Femur (tissue), 1 donor: ENCODE data around the gene URB2.
"Not testable (repeated sequence)": the region's sequence is repeated elsewhere in the genome, so short reads cannot be mapped to it uniquely, and the experiment has no call there.

Source experiments
- DNase-seq: peaks from one replicate; pipeline ENCODE4 v3.0.0-alpha.2; 2017

Gene URB2

DNA sequence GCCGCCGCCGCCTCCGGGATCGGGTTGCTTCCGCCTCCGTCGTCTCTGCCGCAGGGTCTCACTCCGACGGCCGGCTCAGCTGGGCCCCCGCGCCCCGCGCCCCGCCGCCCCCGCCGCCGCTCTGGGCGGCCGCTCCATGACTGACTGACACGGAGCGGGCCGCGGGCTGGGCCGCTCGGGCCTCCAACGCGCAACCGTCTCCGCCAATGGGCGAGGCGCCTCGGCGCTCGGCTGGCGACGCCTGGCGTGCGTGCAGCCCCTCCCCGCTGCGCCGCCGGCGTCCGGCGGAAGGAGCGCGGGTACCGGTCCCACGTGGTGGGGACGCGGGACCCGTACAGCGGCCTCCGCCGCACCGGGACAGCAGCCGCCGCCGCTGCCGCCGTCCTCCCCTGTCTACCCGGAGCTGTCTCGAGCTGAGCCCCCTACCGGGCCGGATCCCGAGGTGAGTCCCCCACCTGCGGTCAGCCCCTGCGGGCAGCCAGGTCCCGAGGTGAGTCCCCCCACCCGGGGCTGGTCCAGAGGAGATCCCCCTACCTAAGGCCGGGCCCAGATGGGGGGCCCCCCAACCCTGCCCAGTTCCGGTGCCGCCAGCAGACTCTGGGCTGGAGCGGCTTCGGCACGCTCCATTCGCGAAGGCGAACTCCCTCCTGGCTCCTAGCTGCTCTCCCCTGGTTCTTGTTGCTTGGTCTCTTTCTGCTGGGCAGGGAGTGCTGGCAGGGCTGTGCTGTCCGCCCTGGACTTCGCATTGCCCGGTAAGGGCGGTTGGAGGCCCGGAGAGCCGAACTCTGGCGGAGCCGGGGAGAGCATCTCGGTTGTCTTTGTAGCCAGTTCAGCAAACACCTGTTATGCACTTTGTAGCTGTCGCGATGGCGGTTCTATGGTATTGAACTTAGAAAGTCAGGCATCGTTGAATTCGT, at the start of gene URB2, which contains the start of gene TAF5L:
URB2 (plus strand) TSS at position 333 of the 917 bp plus-strand sequence. CDS start 1,387 bp downstream, outside the sequence.
TAF5L (minus strand) TSS at position 208 of the 917 bp plus-strand sequence. CDS start 11,640 bp downstream, outside the sequence.
- DNase-seq: peak; percentile 93

GRCh38 chr1:229578168-229579058, 47.6 kb upstream of the URB2 start:
- DNase-seq: no peak

DNA sequence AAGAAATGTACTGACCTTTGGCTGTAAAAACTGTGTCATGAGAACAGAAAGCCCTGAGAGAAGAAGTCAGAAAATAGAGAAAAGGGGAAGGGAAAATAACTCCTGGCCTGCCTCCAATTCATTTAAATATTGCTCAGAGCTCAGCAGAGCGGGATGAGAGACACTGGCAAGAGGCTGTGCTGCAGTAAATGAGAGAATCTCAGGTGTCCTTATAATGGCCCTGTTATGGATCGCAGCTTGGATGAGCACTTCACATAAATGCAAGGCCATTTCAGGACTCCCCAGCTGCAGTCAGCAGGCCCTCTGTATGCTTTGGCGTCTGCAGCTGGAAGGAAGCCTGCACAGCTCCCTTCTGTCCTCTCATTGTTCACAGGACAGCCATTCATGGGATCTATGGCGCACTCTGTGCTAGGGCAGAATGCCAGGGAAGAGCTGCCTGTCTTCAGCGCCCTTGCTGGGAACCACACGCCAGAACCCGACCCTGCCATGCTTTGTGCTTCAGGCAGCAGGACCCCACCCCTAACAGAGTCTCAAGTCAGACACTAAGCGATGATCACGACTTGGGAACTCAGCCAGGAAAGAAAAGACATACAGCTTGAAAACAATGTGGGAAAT, 46.9 kb upstream of the URB2 start:
- peak; percentile 81 for DNase-seq

- no peak for DNase-seq
Observed at GRCh38 chr1:229581485-229581884, 44.6 kb upstream of the URB2 start.

GRCh38 chr1:229582011-229582694, 43.9 kb upstream of the URB2 start:
- DNase-seq: peak; percentile 46

GRCh38 chr1:229582715-229583114, 43.3 kb upstream of the URB2 start:
- no peak for DNase-seq

DNA sequence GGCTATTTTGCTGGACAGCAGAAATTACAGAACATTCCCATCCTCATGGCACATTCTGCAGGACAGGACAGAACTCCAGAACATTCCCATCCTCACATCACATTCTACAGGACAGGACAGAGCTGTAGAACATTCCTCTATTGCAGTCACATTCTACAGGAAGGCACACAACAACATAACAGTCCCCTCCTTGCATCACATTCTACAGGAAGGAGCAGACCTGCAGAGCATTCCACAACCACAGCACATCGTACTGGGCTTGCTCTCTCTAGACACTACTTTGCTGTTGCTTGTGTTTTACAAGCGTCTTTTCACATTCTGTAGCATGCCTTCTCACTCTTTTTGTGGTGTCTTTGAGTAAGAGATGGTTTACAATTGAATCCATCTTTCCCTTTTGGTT, 40.7 kb upstream of the URB2 start:
- DNase-seq: no peak

- no peak for DNase-seq
Observed at GRCh38 chr1:229590119-229590518, 35.9 kb upstream of the URB2 start.

DNA sequence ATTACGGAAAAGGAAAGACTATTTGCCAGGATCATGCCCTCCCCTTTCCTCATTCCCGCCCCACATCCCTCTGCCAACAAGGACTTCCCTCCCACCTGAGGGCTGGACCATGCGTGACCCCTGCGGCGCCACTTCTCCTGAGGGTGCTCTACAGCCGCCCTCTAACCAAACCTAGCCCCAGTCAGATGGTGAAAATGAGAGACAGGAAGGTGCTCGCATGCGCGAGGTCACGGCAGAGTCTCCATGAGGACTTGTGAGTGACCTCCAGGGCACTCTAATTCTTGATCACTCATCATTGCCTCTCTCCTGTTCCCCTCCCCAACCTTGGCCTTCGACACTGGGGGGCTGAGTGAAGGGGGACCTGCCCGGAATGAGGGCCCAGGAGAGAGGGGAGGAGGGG, 32.2 kb upstream of the URB2 start:
- no peak for DNase-seq

DNA sequence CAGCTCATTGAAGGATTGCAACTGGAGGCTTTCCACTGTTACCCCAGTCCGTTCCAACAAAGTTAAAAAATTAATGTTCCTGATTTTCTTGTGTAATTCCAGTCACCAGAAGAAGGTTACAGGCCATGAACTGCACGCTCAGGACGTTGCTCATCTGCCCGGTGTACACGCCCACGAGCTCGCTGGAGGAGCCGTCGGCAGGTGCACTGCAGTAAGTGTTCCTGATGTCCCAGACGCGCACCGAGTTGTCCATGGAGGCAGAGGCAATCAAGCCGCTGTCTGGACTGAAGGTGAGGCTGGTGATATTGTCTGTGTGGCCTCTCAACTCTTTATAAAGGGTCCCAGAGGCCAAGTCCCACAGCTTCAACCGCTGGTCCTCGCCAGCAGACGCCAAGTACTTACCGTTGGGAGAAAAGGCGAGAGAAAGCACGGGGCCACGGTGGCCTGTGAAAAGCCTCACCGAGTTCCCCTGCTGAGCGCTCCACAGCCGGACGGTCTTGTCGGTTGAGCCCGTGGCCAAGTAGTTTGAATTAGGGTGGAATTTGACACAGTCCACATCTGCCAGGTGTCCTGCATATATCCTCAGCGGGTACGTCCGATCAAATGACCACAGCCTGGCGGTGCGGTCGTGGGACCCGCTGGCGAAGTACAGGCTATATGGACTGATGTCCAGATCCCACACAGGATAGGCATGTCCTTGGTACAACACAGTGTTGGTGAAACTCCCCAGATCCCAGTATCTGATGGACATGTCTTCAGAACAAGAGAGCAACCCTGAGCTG, 31.6 kb upstream of the URB2 start:
- DNase-seq: no peak

DNA sequence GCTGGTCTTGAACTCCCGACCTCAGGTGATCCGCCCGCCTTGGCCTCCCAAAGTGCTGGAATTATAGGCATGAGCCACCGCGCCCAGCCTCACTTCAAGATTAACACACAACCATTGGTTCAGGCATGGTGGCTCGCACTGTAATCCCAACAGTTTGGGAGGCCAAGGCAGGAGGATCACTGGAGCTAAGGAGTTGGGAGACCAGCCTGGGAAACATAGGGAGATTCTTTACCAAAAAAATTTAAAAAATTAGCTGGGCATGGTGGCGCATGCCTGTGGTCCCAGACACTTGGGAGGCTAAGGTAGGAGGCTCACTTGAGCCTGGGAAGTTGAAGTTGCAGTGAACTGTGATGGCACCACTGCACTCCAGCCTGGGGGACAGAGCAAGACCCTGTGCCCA, 30.2 kb upstream of the URB2 start:
- not testable (repeated sequence) for DNase-seq

GRCh38 chr1:229596925-229597699, 28.9 kb upstream of the URB2 start:
- DNase-seq: peak; percentile 57

GRCh38 chr1:229597877-229598276, 28.2 kb upstream of the URB2 start:
- no peak for DNase-seq

GRCh38 chr1:229599218-229599954, 26.7 kb upstream of the URB2 start:
- no peak for DNase-seq

DNA sequence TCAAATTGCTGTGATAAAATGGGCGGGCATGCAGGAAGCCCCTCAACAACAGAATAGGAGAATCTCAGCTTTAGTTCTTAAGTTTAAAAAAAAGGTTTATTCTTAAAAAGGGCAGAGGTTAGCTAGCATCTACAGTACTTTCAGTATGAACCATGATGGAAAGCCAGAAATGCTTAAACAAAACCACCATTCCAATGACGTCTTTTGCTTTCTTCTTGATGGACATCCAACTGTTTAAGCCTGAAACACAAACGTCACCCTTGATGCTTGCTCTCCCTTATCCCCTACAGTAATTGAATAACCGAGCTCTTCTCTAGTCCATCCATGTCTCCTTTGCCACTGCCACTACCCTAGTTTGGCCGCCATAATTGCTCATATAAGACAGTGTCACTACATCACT, 25.8 kb upstream of the URB2 start:
- no peak for DNase-seq

DNA sequence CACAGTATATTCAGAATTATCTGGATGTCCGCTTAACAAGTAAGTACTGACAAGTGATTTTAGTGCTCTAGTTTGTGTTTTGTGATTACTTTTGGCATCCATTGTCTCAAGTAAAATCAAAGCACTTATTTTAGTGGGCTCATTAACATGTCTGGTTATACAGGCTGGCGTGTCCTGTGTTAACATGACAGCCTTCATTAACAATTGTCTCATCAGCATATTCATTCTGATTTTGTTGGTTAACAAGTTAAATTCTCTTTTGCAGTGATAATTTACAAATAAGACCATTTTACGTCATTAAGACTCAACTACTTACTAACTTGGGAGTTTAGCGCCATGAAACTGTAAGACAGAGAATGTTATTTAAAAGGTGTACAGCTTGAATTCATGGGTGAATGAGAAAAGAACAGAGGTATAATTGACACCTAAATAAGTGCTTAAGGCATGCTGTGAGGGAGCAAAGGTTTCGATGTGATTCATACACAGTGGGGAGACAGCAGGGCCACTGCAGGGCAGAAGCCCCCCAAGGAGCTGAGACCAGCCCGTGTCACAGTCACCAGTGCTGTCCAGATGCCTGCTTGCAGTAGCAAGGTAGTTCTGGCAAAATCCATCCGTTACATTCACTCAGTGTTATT, 22.6 kb upstream of the URB2 start:
- no peak for DNase-seq

DNA sequence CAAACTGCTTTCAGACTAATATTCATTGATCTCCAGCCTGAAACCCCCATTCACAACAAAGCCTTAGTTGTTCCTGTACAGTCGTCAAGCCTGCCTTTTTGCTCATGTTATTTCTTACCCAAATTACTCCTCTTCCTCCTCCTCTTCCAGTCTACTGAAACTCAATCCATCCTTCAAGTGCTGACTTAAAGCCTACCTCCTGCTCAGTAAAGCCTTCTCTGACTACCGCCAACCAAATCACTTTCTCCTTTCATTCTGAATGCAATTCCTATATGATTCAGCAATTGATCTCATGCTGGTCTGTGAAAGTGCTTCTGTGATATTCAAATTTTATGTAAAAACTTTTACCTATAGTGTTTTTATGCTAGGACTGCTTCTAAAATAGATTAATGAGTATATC, 18.7 kb upstream of the URB2 start:
- no peak for DNase-seq

DNA sequence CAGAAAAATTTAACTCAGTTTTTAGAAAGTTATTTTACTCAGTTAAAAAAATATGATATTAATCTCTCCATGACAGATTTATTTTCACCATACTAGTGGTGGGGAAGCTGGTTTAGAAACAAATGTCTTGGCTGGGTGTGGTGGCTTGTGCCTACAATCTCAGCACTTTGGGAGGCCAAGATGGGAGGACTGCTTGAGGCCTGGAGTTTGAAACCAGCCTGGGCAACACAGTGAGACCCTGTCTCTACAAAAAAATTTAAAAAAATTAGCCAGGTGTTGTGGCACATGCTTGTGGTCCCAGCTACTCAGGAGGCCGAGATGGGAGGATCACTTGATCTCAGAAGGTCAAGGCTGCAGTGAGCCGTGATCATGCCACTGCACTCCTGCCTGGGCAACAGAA, 17.5 kb upstream of the URB2 start:
- DNase-seq: no peak

DNA sequence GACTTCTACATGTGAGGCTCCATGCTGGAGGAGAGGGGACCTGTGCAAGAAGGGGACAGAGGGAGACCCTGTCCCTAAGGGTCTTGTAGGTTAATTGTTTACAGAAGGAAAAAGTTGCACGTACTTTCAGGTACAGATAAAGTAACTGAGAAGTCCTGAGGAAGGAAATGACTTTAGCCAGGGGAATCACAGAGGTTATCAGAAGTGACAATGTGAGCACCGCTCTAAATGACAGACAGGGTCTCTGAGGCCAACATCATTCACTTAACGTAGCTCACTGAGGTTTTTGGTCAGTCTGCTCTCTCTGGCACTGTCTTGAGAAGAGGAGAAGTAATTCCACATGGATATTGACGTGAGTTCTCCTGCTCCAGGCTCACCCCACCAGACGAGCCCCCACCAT, 12.1 kb upstream of the URB2 start:
- DNase-seq: no peak

GRCh38 chr1:229614701-229615100, 11.3 kb upstream of the URB2 start:
- DNase-seq: no peak
